22Rv1 (cell line): ENCODE measurements around the gene C8A.

ENCODE experiments used
- CTCF ChIP-seq: fragments of 450-650 bp; IDR thresholded peaks from 2 replicates; pipeline ENCODE4 v1.5.1; 2017; ENCODE audit warnings: mild to moderate bottlenecking
- ZFX ChIP-seq: fragments of 450-650 bp; IDR thresholded peaks from 2 replicates; pipeline ENCODE4 v1.6.1; 2017; ENCODE audit warnings: antibody characterized with exemption, borderline replicate concordance

- no peak for TF ChIP-seq CTCF
- no peak for TF ChIP-seq ZFX
Observed at GRCh38 chr1:56931686-56932085, 77.1 kb downstream of the C8A start.
